HG03354 (cell line): ENCODE data around the gene PREPL.

Source experiments
- ATAC-seq: cut with Tn5 transposase; IDR thresholded peaks from one replicate; pipeline ENCODE4 v1.9.1; 2021; ENCODE audit warnings: mild to moderate bottlenecking; ENCODE audit not compliant: unreplicated experiment, poor library complexity, severe bottlenecking

Gene PREPL

GRCh38 chr2:44301111-44301510, 60.2 kb downstream of the PREPL start:
- no peak for ATAC-seq

DNA sequence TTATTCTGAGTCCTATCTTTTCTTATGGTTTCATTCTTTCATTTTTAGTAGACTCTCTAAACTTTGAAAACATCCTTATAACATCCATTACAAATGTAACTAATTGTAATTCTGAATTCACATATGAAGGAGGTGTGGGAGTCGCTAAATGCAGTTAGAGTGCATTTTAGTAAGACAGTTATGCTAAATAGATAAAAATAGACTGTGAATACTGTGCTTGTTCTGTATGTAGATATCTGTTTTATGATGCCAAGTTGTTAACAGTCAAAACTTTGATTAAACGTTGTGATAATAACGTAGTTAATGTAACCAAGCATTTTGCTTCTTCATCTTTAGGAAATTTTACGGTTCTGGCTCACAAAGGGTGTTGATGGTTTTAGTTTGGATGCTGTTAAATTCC, 61.7 kb downstream of the PREPL start:
- ATAC-seq = no peak

- ATAC-seq = no peak
Observed at GRCh38 chr2:44297431-44297830, 63.9 kb downstream of the PREPL start.

DNA sequence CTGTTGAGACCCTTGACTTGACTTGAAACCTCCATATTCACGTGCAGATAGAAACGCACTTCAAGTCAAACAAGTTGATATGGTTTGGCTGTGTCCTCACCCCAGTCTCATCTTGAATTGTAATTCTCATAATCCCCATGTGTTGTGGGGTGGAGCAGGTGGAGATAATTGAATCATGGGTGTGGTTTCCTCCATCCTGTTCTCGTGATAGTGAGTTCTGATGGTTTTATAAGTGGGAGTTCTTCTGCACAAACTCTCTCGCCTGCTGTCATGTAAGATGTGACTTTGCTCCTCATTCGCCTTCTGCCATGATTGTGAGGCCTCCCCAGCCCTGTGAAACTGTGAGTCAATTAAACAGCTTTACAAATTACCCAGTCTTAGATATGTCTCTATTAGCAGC, 64.6 kb downstream of the PREPL start:
- no peak for ATAC-seq

DNA sequence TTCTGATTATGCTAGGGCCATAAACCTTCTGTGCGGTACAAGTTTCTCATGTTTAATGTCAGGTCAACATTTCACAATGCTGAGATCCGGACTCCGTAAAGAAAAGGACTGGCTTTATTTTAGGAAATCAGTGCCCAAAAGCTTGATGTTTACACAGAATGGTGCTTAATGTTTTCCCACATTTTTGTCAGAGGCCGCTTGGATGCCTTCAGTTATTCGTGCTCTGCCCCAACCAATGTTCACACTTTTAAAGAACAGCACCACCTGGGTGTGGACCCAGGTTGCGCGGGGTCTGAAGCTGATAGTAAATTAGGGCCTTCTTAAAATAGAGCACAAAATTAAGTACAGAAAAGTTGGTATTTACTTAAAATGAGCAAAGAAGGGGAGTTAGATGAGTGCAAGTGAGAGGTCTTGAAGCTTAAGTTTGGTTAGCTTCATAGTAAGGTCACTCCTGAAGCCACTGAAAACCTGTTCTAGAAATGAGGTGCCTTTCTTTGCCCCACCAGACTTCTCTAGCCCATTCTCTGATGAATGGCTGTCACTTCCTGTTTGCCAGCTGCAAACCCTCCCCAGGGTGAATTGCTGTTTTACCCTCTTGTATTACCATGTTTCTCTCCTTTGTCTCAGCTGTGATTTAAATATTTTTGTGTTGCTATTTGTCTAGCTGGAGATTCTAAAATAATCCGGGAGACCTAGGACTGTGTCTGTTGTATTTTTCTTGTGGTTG, 65.5 kb downstream of the PREPL start:
- no peak for ATAC-seq

GRCh38 chr2:44295113-44295512, 66.2 kb downstream of the PREPL start:
- ATAC-seq = no peak

DNA sequence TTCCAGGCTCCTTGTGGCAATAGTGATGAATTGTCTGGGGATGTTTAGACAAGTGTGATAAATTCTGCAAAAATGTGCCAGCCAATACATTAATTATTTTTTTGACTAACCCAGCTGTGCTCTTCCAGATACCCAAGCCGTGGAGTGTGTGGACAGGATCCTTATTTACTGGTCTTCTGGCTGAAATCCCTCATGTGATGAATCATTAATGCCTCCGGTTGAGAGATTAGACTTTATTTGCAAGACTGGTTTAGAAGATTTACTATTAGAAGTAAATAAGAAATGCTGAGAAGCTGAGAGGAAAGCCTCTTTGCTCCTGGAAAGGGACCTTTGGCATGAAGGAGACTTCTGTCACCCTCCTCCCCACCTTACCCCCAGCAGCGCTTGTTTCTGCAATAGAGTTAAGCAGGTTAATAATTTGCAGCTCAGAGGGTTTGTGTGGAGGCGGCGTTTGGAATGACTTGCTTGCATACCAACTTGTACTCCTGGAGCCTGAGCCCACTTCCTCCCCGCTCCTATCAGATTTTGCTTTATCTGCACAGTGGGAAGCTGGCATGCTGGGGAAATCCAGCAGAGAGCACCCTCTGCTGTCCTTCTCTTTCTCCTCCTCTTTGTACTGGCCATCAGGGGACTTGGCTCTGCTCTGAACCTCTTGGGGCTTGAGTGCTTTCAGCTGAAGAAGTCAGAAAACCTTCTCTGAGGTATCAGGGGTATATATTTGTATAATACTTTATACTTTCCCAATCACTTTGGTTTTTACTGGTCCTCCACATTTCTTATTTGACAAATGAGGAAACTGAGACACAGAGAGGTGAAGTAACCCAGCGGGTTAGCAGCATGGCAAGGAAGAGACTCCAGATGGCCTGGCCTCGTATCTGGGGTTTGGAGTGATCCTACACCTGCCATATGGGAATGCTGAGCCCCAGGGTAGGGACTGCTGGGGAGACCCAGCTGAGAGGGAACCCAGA, 69.7 kb downstream of the PREPL start:
- no peak for ATAC-seq

- ATAC-seq = no peak
Observed at GRCh38 chr2:44290261-44290660, 71.0 kb downstream of the PREPL start.

DNA sequence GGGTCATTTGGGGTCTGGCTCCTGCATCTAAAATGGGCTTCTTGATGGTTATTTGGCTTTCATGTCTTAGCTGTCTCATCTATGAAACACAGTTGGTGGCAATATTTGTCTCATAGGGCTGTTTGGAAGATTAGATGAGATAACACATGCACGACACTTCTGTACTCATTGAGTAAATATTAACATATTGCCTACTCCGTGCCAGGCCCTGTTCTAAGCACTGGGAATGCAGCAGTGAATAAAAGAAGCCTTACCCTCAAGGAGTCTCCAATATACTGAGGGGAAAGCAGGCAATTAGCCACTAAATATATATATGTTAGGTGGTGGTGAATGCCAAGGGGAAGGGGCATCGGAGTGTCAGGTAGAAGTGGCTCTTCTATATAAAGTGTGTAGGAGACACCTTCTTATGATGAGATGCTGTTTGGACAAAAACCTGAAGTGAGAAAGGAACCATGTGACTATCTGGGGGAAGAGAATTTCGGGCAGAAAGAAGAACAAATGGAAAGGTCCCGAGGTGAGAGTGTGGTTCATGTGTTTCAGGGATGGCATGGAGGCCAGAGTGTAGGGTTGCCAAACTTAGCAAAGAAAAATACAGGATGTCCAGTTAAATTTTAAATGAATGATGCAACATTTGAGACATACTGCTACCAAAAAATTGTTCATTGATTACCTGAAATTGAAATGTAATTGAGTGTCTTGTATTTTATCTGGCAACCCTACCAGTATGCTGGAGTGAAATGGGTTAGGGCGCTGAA, 74.2 kb downstream of the PREPL start:
- ATAC-seq = no peak

DNA sequence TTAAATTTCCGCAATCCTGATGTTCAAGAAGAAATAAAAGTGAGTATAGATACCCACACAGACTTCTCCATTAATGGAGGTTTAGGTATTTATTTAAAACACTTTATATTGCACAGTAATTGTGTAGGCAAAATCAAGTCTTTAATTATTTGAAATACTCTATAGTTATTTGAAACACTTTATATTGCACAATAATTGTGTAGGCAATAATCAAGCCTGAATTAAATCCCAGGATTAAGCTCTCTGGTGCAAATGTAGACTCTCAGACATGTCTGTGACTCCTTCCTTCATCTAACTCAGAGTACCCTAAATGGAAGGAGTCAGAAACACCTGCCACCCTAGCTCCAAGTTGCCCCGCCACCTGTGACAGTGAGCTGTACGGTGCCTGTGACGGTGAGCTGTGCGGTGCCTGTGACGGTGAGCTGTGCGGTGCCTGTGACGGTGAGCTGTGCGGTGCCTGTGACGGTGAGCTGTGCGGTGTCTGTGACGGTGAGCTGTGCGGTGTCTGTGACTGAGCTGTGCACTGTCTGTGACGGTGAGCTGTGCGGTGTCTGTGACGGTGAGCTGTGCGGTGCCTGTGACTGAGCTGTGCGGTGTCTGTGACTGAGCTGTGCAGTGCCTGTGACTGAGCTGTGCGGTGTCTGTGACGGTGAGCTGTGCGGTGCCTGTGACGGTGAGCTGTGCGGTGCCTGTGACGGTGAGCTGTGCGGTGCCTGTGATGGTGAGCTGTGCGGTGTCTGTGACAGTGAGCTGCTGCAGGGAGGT, 75.0 kb downstream of the PREPL start:
- no peak for ATAC-seq

DNA sequence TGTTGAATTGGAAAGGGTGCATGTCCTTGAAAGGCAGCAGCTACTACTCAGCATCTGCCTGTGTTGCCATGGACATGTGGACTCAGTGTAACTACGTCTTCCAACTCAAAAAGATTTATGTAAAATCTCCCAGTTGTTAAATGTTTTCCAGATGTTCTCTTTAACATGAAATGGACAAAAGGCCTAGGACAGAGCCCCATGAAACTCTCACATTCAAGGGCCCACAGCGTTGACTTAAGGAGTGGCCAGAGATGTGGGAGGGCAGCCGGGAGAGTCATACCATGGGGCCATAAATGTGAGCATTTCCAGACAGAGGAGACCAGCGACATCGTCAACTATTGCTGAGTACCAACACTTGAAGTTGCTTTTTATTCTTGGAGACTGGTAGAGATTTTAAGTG, 76.1 kb downstream of the PREPL start:
- no peak for ATAC-seq

DNA sequence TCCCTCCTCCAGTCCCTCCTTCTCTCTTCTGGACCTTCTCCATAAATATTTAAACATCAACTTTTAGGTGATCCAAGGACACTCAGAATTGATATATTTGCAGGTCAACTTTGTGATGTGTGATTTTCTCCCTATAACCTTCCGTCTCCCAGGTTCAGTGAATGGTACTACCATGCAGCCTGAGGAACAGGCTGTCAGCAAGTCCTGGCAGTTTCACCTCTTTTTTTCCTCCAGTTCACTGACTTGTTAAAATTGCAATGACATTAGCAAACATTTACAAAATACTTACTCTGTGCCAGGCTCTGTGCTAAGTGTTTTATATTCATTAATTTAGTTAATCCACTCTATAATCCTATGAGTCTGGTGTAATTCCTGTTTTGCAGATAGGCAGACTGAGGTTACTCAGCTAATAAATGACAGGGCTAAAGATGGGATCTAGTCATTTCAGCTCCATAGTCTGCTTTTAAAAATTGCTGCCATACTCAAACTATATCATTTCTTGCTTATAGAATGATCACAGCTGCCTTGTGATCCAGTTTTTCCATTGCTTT, 78.1 kb downstream of the PREPL start:
- no peak for ATAC-seq

DNA sequence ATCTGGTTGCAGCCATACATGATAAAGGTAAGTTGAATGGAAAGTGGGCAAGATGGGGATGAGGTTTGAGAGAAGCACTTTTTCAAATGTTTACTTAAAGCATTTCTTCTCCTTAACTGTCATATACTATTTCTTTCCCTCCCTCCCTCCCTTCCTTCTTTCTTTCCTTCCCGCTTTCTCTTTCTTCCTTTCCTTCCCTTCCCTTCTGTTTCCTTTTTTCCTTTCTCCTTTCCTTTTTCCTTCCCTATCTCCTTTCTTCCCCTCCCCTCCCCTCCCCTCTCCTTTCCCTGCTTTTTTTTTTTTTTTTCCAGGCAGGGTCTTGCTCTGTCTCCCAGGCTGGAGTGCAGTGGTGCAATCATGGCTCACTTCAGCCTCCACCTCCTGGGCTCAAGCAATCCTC, 80.4 kb downstream of the PREPL start:
- ATAC-seq = no peak

DNA sequence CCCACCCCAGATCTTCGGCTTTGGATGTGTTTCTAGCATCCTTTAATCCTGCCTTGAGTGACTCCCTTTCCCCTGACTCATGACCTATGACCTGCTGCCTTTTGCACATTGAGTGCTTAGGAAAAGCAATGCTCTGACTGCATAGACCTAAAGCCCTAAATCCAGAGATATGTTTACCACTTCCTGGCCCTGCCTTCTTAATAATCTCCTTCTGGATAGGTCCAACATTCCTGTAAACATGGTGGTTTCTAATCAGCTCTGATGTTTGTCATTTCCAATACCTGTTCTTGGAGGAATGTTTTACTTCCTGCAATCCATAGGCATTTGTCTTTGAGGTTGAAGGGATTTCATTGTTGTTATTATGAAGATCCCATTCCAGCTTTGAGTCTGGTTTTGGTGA, 83.8 kb downstream of the PREPL start:
- ATAC-seq = no peak

DNA sequence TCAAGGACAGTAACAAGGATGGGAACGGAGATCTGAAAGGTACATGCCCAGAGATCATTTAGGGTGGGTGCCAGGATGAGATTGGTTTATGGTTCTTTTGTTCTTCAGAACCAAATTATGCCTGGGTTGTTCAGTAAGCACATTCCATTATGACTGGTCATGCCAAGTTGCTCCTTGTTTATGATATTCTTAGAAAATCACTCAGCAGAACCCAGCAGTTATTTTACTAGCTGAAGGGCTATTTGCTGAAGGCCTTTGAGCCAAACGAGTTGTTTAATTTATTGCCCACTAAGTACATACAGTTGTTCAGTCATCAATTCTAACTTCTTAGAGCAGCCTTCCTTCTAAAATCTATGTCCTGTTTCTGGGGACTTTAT, 85.4 kb downstream of the PREPL start:
- no peak for ATAC-seq

DNA sequence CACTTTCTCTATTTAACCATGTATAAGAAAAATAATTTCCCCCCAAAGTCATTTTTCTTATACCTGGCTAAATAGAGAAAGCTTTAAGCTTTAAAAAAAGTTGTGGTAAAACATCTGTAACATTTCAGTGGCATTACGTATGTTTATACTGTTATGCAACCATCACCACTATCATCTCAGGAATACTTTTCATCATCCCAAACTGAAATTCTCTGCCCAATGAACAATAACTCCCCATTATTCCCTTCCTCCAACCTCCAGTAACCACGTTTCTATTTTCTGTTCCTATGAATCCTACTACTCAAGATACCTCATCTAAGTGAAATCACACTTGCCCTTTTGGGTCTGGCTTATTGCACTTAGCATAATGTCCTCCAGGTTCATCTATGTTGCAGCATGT, 87.7 kb downstream of the PREPL start:
- no peak for ATAC-seq

DNA sequence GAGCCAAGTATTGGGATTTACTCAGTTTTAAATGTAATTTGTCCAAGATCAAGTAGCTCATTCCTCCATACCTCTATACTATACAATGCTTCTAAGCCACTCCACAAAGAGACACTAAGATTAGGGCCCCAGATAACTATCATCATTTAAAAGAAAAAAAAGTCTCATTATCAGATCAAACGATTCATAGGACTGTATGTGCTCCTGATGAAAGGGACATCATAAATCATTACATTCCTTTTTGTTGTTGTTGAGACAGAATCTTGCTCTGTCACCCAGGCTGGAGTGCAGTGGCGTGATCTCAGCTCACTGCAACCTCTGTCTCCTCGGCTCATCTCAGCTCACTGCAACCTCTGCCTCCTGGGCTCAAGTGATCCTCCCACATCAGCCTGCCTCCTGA, 88.2 kb downstream of the PREPL start:
- ATAC-seq = no peak

GRCh38 chr2:44271296-44271695, 90.0 kb downstream of the PREPL start:
- no peak for ATAC-seq

DNA sequence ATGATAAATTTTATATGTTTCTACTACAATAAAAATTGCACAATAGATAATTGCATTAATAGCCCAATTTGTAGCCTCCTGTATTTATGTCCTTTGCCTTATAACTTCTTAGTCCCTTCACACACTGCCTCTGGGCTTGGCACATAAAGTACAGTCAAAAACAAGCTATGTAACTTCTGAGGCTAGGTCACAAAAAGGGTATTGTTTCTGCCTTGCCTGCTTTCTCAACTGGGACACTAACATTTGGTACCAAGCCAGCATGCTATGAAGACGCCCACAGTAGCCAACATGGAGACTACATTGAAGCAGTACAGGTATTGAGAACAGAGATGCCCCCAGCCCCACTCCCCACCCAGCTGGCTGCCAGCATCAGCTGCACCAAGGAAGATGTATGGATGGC, 91.5 kb downstream of the PREPL start:
- ATAC-seq = no peak
